Liver (tissue), 9 donors: ENCODE measurements around the gene CNDP2. TPM values are rescaled to one million over a fixed set of nuclear protein-coding genes. Genes with fewer than 3 reads are reported as not detected.

ENCODE experiments used
- DNase-seq: peaks from one replicate; pipeline ENCODE4 v3.0.0-alpha.2; 2017; ENCODE audit warnings: low spot score
- H3K27ac ChIP-seq, 2 donors: one replicate each; pipeline ENCODE4 v1.7.0; 2013; ENCODE audit warnings: inconsistent platforms in 2 of 2, low read length in 2 of 2, control low read depth in 1 of 2, low read depth in 1 of 2, mild to moderate bottlenecking in 1 of 2
- H3K27me3 ChIP-seq, 4 donors: one replicate each; pipeline versions ENCODE4 v1.6.1 to v1.7.0; 2013; ENCODE audit warnings: low read length in 3 of 4, inconsistent platforms in 1 of 4, mild to moderate bottlenecking in 1 of 4, moderate library complexity in 1 of 4; ENCODE audit not compliant: control insufficient read depth in 4 of 4, insufficient read depth in 4 of 4
- H3K36me3 ChIP-seq, 4 donors: one replicate each; pipeline versions ENCODE4 v1.6.1 to v1.7.0; 2013; ENCODE audit warnings: low read length in 3 of 4, mild to moderate bottlenecking in 3 of 4, low read depth in 1 of 4, moderate library complexity in 1 of 4; ENCODE audit not compliant: control insufficient read depth in 4 of 4, insufficient read depth in 3 of 4
- H3K4me1 ChIP-seq, 4 donors: one replicate each; pipeline versions ENCODE4 v1.6.1 to v1.7.0; 2013; ENCODE audit warnings: low read length in 3 of 4, mild to moderate bottlenecking in 3 of 4, moderate library complexity in 1 of 4; ENCODE audit not compliant: control insufficient read depth in 4 of 4, insufficient read depth in 4 of 4
- H3K4me3 ChIP-seq, 3 donors: one replicate each; pipeline versions ENCODE4 v1.6.1 to v1.7.0; 2013; ENCODE audit warnings: low read length in 3 of 3, control low read depth in 1 of 3, low read depth in 1 of 3, mild to moderate bottlenecking in 1 of 3
- H3K9ac ChIP-seq, 2 donors: one replicate each; pipeline ENCODE4 v1.7.0; 2013; ENCODE audit warnings: low read length in 2 of 2, mild to moderate bottlenecking in 2 of 2, moderate library complexity in 2 of 2, control low read depth in 1 of 2, low read depth in 1 of 2
- H3K9me3 ChIP-seq, 4 donors: one replicate each; pipeline versions ENCODE4 v1.6.1 to v1.7.0; 2013; ENCODE audit warnings: low read length in 3 of 4; ENCODE audit not compliant: control insufficient read depth in 4 of 4
- ATF3 ChIP-seq: IDR thresholded peaks from 2 replicates; pipeline ENCODE4 v1.6.1; 2016; ENCODE audit warnings: antibody characterized with exemption
- CTCF ChIP-seq: fragments of 150-350 bp; IDR thresholded peaks from 2 replicates; pipeline ENCODE4 v1.5.1; 2017; ENCODE audit warnings: improper control_type of control experiment, low read depth, low read length; ENCODE audit not compliant: missing input control
- EGR1 ChIP-seq, 2 donors: IDR thresholded peaks; 2 replicates each; pipeline ENCODE4 v1.6.1; 2016 to 2018; ENCODE audit warnings: antibody characterized with exemption in 2 of 2, low read depth in 2 of 2
- FOXA1 ChIP-seq: IDR thresholded peaks from 2 replicates; pipeline ENCODE4 v1.6.1; 2016; ENCODE audit warnings: antibody characterized with exemption
- FOXA2 ChIP-seq: IDR thresholded peaks from 2 replicates; pipeline ENCODE4 v1.6.1; 2016; ENCODE audit warnings: antibody characterized with exemption
- GABPA ChIP-seq, 2 donors: IDR thresholded peaks in 1 of 2; conservative IDR thresholded peaks in 1 of 2; 2 replicates each; pipeline ENCODE4 v1.6.1; 2016; ENCODE audit warnings: antibody characterized with exemption in 2 of 2, mild to moderate bottlenecking in 1 of 2, moderate library complexity in 1 of 2
- HNF4A ChIP-seq, 2 donors: conservative IDR thresholded peaks; 2 replicates each; pipeline ENCODE4 v1.6.1; 2016; ENCODE audit warnings: antibody characterized with exemption in 2 of 2, mild to moderate bottlenecking in 2 of 2
- JUND ChIP-seq, 2 donors: IDR thresholded peaks; 2 replicates each; pipeline ENCODE4 v1.6.1; 2016; ENCODE audit warnings: antibody characterized with exemption in 2 of 2
- MAX ChIP-seq: IDR thresholded peaks from 2 replicates; pipeline ENCODE4 v1.6.1; 2016; ENCODE audit warnings: antibody characterized with exemption
- NR2F2 ChIP-seq: IDR thresholded peaks from 2 replicates; pipeline ENCODE4 v1.6.1; 2016; ENCODE audit warnings: antibody characterized with exemption
- RAD21 ChIP-seq, 2 donors: IDR thresholded peaks; 2 replicates each; pipeline ENCODE4 v1.6.1; 2016; ENCODE audit warnings: antibody characterized with exemption in 2 of 2, mild to moderate bottlenecking in 2 of 2
- REST ChIP-seq: IDR thresholded peaks from 2 replicates; pipeline ENCODE4 v1.6.1; 2016; ENCODE audit warnings: antibody characterized with exemption, mild to moderate bottlenecking
- RXRA ChIP-seq, 2 donors: IDR thresholded peaks; 2 replicates each; pipeline ENCODE4 v1.6.1; 2017 to 2018; ENCODE audit warnings: antibody characterized with exemption in 2 of 2, mild to moderate bottlenecking in 1 of 2
- SP1 ChIP-seq: IDR thresholded peaks from 2 replicates; pipeline ENCODE4 v1.6.1; 2018; ENCODE audit warnings: antibody characterized with exemption, mild to moderate bottlenecking
- TAF1 ChIP-seq: conservative IDR thresholded peaks from 2 replicates; pipeline ENCODE4 v1.6.1; 2016; ENCODE audit warnings: antibody characterized with exemption, mild to moderate bottlenecking
- YY1 ChIP-seq: IDR thresholded peaks from 2 replicates; pipeline ENCODE4 v1.6.1; 2016; ENCODE audit warnings: antibody characterized with exemption, mild to moderate bottlenecking
- ZBTB33 ChIP-seq: IDR thresholded peaks from 2 replicates; pipeline ENCODE4 v1.6.1; 2016; ENCODE audit warnings: antibody characterized with exemption
- WGBS: extraction: QIAGEN DNeasy Blood & Tissue Kit; methylation state at CpG from one replicate; pipeline ENCODE4 v1.1.7; 2013; 5-methylcytosine and 5-hydroxymethylcytosine counted together
- polyA plus RNA-seq, 2 donors: library from polyadenylated mRNA; stranded (reverse) in 1 of 2; unstranded in 1 of 2; fragments of 200-250 nt in 1 of 2; fragments of >200 nt in 1 of 2; fragmentation: Nextera tagmentation in 1 of 2; extraction: Ambion mirVana in 1 of 2; gene quantifications; one replicate each; pipeline versions ENCODE4 v1.2.1 to v1.2.3, GENCODE V29; 2013 to 2015
- total RNA-seq, 2 donors: library from RNA; depleted of rRNA; stranded (reverse); fragments of >200 nt; gene quantifications; one replicate each; pipeline ENCODE4 v1.2.3, GENCODE V29; 2014
- donor health status: healthy.
- donor health status: healthy.
- donor health status: healthy.
- donor health status: healthy.
- donor health status: healthy.

Gene CNDP2
- total and polyA plus RNA-seq, 4 donors: 65.5 to 167 (median 141) TPM

GRCh38 chr18:74556126-74556525, 60.0 kb downstream of the CNDP2 start:
- no peak for DNase-seq
- Histone ChIP-seq H3K27me3 (no peaks in the 10 kb centered on the region), H3K4me1 (peaks cover 0 to 11% (median 9%) of the 10 kb centered on the region in 4 donors), H3K9me3 (no peaks in the 10 kb centered on the region), H3K9ac (no peak overlapping the region), H3K27ac (no peak overlapping the region), H3K4me3 (no peak overlapping the region), H3K36me3 (peaks cover 2 to 8% (median 3%) of the 10 kb centered on the region in 4 donors)
- WGBS: 83% methylated on average over 11 of the region's 11 CpGs
- TF ChIP-seq JUND (IDR thresholded peaks at IDR 0.05) (no peak), RAD21 (IDR thresholded peaks at IDR 0.05) (no peak), NR2F2 (no peak)

GRCh38 chr18:74558096-74558495, 61.9 kb downstream of the CNDP2 start:
- Histone ChIP-seq H3K4me1 (no peaks in the 10 kb centered on the region), H3K4me3 (no peak overlapping the region), H3K9ac (no peak overlapping the region), H3K27me3 (no peaks in the 10 kb centered on the region), H3K9me3 (no peaks in the 10 kb centered on the region), H3K27ac (no peak overlapping the region), H3K36me3 (peaks cover 2 to 12% (median 4%) of the 10 kb centered on the region in 4 donors)
- 86% methylated on average over 4 of the region's 4 CpGs for WGBS
- DNase-seq: no peak
- TF ChIP-seq REST: no peak
- no peak for TF ChIP-seq RXRA (IDR thresholded peaks at IDR 0.05)
- no peak for TF ChIP-seq TAF1
- TF ChIP-seq FOXA1: no peak
- TF ChIP-seq HNF4A (conservative IDR thresholded peaks at IDR 0.05): no peak
- TF ChIP-seq ZBTB33: no peak
- TF ChIP-seq CTCF: no peak
- TF ChIP-seq SP1: no peak
- no peak for TF ChIP-seq GABPA (IDR thresholded peaks at IDR 0.05 in 1 of 2, conservative IDR thresholded peaks at IDR 0.05 in 1 of 2)
- no peak for TF ChIP-seq JUND (IDR thresholded peaks at IDR 0.05)
- TF ChIP-seq MAX: no peak
- TF ChIP-seq YY1: no peak
- no peak for TF ChIP-seq ATF3
- no peak for TF ChIP-seq FOXA2
- TF ChIP-seq EGR1 (IDR thresholded peaks at IDR 0.05; ENCODE audit: low read depth in 2 of 2): no peak
- no peak for TF ChIP-seq NR2F2
